HG03469 (cell line): ENCODE results near the gene GDPD5.
"Not testable (repeated sequence)": the region's sequence is repeated elsewhere in the genome, so short reads cannot be mapped to it uniquely, and the experiment has no call there.

Experiments used
- ATAC-seq: cut with Tn5 transposase; IDR thresholded peaks from one replicate; pipeline ENCODE4 v1.9.1; 2021; ENCODE audit warnings: mild to moderate bottlenecking, moderate library complexity, moderate number of reproducible peaks; ENCODE audit not compliant: unreplicated experiment

Gene GDPD5

GRCh38 chr11:75431533-75432525 is 93.9 kb downstream of the GDPD5 start:
- ATAC-seq: no peak

DNA sequence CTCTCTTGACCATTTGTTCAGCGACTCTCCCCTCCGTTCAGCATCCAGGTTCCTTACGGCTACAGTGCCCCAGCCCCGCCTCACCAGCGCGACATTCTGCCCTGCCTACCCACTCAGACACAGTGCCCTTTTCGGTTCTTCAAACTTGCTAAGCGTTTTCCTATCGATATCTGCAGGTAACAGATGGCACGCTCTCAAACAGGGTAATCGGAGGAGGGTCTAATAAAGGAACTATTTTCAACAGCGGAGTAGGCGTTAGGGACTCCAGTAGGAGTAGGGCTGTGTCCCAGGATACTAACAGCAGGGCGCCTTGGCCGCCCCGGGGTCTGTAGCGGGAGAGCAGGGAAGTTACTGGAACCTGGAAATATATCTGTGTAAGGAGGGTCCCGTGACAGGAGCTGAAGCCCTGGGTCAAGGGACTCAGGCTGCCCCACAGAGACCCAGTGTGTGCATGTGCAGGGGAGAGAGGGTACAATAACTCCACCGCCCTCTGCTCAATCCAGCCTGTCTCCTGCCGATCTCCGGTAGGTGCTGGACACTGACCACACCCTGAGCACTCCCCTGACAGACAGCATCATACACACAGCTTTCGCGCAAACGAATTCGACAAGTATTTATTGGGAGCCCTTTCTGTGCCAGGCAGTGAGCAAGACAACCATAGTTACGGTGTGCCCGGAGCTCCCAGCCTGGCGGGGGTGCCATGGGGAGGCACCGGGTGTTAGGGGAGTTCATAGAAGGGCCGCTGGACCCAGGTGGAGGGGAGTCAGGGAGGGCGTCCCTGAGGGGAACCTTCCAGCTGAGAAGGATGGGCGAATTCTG is 94.8 kb downstream of the GDPD5 start:
- no peak for ATAC-seq

- ATAC-seq: no peak
Observed at GRCh38 chr11:75429902-75430713, 95.6 kb downstream of the GDPD5 start.

DNA sequence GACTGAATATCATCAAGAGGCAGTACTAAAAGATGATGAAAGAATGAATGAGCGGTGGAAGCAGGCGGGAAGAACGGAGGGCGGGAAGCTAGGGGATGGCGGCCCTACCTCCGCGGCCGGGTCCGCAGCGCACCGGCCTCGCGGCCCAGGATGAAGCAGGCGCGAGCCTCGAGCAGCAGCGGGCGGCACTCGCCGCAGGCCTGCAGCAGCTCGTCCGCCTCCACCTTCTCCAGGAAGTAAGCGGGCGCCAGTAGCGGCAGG is 96.2 kb downstream of the GDPD5 start:
- ATAC-seq: no peak

GRCh38 chr11:75428989-75429640 is 96.6 kb downstream of the GDPD5 start:
- ATAC-seq: no peak

- ATAC-seq: no peak
Observed at GRCh38 chr11:75428281-75428724, 97.4 kb downstream of the GDPD5 start.

- ATAC-seq: no peak
Observed at GRCh38 chr11:75427181-75427580, 98.6 kb downstream of the GDPD5 start.

DNA sequence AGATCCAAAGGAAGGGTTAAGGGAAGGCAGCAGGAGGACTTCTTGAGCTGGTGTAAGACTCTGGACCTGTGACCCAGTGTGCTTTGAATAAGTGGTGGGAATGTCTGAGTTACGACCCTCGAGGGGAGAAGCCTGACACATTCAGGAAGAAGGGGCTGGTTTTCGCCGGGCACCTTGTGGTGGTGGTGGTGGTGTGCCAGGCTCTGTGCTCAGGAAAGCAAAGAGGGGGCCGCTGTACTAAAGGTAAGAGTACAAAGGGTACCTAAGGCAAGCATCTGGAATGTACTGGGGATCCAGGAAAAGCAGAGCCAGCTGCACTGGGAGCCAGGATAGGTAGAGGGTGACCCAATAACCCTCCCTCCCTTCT is 99.0 kb downstream of the GDPD5 start:
- no peak for ATAC-seq

- ATAC-seq: no peak
Observed at GRCh38 chr11:75425422-75425821, 100.3 kb downstream of the GDPD5 start.

DNA sequence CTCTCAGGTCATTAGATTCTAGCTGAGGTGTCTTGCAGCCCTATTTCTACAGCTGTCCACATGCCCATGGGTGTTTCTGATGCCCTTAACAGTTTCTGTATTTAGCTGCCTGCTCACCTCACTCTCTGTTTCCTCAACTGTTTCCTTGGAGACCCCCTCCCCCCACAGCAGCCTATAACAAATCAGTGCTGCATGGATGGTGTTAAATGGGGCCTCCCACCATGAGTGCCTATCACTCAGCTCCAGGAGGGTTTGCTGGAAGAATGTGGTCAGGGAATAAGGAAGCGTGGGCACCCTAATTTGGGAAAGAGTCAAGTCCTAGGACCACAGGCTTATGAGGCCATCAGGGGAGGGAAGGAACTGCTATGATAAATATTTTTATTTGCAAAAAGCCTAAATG is 101.3 kb downstream of the GDPD5 start:
- ATAC-seq: no peak

GRCh38 chr11:75423721-75424120 is 102.0 kb downstream of the GDPD5 start:
- ATAC-seq: no peak

- no peak for ATAC-seq
Observed at GRCh38 chr11:75422248-75423231, 103.2 kb downstream of the GDPD5 start.

DNA sequence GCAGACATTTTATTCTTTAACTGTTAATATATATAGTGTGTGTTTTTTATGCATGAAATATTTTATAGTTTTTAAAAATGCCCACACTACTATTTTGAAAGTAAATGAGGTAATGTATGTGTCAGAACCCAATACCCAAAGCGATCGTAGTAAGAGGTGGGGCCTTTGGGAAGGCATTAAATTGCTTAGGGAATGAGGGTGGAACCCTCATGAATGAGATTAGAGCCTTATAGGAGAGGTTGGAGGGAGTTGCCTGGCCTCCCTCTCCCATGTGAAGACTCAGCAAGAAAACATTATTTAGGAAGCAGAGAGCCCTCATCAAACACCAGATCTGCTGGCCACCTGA is 103.9 kb downstream of the GDPD5 start:
- ATAC-seq: no peak

- ATAC-seq: no peak
Observed at GRCh38 chr11:75421035-75421602, 104.6 kb downstream of the GDPD5 start.

DNA sequence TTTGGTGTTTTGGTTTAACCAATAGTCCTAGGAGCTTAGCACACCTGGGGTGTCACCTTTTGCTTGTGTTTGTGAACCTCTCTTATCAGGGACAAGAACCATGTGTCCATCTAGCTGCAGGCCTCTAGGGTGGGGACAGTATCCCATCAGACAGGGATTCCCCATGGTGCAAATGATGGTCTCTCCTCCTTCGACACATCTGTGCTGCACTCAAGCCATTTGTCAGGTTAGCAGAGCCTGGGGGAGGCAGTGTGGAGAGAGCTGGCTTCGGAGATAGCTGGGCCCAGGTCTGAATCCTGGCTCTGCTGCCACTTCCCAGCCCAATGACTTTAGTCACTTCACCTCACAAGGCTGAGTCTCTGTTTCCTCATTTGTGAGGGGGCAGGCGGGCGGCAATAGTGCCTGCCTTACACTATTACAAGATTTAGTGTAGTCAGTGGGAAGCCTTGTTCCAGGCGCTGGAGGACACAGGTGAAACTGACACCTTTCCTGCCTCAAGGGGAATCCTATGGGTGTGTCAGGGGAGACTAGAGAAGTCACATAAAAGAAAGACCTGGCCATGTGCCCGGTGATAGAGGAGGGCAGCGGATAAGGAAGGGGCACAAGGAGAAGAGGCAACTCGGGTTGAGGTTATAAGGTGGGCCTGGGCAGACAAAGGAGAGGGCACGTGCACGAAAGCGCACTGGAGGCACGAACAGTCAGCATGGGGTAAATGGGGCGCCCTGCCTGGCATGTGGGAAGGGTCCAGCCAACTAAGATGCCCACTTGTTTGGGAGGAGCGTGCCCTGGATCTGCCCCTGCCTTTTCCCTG is 105.3 kb downstream of the GDPD5 start:
- ATAC-seq: no peak

DNA sequence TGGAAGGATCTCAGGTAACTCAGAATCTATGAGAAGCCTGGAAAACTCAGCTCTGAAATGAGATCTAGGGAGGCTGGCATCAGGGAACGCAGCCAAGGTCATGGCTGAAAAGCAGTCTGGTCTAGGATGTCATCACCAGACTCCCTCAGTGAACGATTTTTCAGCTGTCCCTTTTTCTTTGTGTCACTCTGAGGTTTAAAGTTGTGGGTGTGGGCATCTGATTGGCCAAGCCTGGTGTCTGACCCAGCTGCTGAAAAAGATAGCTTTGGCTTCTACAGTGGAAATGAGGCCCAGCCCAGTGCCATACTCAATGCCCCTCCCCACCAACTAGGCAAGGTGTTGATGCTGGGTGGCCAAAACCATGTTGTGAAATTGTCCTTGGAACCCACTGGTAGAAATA is 111.9 kb downstream of the GDPD5 start:
- no peak for ATAC-seq

DNA sequence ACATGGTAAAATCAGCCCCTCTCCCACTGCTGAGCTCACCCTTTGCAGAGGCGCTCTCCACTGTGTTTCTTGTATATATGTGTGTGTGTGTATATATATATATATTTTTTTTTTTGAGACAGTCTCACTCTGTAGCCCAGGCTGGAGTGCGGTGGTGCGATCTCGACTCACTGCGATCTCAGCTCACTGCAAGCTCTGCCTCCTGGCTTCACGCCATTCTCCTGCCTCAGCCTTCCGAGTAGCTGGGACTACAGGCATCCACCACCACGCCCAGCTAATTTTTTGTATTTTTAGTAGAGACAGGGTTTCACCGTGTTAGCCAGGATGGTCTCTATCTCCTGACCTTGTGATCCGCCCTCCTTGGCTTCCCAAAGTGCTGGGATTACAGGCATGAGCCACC is 112.6 kb downstream of the GDPD5 start:
- ATAC-seq: not testable (repeated sequence)

GRCh38 chr11:75409971-75410370 is 115.8 kb downstream of the GDPD5 start:
- not testable (repeated sequence) for ATAC-seq

- no peak for ATAC-seq
Observed at GRCh38 chr11:75408957-75409219, 116.9 kb downstream of the GDPD5 start.
